ENCODE results near the gene CALML4.

GRCh38 chr15:68217341-68217740 is 12.2 kb upstream of the CALML4 start:
- no peak for TF ChIP-seq POLR2A (IDR thresholded peaks at IDR 0.05)
- TF ChIP-seq CTCF (IDR thresholded peaks at IDR 0.05) = no peak

All from lower leg skin (tissue), 3 donors.